Astrocyte of the cerebellum (primary cell): ENCODE results near the gene SMIM27.

ENCODE experiments used
- DNase-seq: peaks from one replicate; pipeline ENCODE4 v3.0.0-alpha.2; 2011; ENCODE audit warnings: low read depth
- H3K4me3 ChIP-seq: 2 replicates; pipeline ENCODE4 v1.5.1; 2011; ENCODE audit warnings: mild to moderate bottlenecking, low read depth, low read length, moderate library complexity
- in situ Hi-C: cut with HindIII; loops from 2 replicates; pipeline ENCODE4 v1.10.0; 2017; ENCODE audit warnings: low sequenced_read_pairs
- TF ChIP-seq, protein P1 (sequence below): IDR thresholded peaks from 2 replicates; pipeline ENCODE4 v1.5.1; 2012; ENCODE audit warnings: low read length, low read depth, moderate library complexity, mild to moderate bottlenecking; ENCODE audit errors: missing control alignments

Gene SMIM27, protein sequence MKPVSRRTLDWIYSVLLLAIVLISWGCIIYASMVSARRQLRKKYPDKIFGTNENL

GRCh38 chr9:32552172-32552872, at the start of gene SMIM27, which contains the start of gene TOPORS:
Gene SMIM27 (plus strand): TSS chr9:32552327. CDS start chr9:32552435, 108 bp downstream.
Gene TOPORS (minus strand): TSS chr9:32552586. CDS start chr9:32552436, 150 bp downstream.
- TF ChIP-seq, protein P1, sequence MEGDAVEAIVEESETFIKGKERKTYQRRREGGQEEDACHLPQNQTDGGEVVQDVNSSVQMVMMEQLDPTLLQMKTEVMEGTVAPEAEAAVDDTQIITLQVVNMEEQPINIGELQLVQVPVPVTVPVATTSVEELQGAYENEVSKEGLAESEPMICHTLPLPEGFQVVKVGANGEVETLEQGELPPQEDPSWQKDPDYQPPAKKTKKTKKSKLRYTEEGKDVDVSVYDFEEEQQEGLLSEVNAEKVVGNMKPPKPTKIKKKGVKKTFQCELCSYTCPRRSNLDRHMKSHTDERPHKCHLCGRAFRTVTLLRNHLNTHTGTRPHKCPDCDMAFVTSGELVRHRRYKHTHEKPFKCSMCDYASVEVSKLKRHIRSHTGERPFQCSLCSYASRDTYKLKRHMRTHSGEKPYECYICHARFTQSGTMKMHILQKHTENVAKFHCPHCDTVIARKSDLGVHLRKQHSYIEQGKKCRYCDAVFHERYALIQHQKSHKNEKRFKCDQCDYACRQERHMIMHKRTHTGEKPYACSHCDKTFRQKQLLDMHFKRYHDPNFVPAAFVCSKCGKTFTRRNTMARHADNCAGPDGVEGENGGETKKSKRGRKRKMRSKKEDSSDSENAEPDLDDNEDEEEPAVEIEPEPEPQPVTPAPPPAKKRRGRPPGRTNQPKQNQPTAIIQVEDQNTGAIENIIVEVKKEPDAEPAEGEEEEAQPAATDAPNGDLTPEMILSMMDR, result no peak
- in situ Hi-C loops, result loop anchor here (25.0 kb wide), 1 partner anchor 165 kb away; the partner anchor contains the start of gene ACO1
- DNase-seq, result peak; percentile 67

DNA sequence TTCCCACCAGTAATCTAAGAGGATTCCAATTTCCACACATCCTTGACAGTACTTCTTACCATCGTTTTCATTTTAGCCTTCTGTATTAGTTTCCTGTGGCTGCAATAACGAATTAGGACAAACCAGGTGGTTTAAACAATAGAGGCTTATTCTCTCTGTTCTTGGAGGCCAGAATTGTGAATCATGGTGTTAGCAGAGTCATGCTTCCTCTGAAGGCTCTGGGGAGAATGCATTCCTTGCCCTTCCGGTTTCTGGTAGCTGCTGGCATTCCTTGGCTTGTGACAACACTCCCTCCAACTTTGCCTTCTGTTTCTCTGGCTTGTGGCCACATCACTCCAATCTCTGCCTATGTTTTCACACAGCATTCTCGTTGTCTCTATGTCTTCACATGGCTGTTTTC, 49.7 kb upstream of the SMIM27 start:
- H3K4me3 ChIP-seq, result no peak overlapping the region
- TF ChIP-seq, protein P1, result no peak
- in situ Hi-C loops, result no loop called here
- DNase-seq, result peak; percentile 42

More at GRCh38 chr9:32552172-32552872, at the start of gene SMIM27, which contains the start of gene TOPORS:
- peak within 1 kb of the TSS; percentile 73 for H3K4me3 ChIP-seq

DNA sequence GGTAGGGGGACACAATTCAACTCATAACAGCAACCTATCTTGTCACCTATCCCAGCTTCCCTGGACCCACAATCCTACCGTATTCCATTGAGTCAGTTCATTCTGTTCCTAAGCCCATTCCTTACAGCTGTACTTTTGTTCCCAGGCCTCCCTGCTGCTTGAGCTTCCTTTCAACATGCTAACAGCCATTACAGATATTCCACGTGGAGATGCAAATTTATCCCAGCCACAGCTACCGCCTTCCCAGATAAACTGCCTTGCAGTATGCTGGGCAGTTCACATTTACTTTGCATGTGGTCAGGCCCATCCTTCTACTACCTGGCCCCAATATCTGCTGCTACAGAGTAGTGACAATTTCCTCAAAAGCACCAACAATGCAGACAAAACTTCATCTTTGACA, 49.1 kb upstream of the SMIM27 start:
- no peak overlapping the region for H3K4me3 ChIP-seq
- TF ChIP-seq, protein P1, result no peak
- DNase-seq, result no peak
- in situ Hi-C loops, result no loop called here

GRCh38 chr9:32508728-32509127, 43.4 kb upstream of the SMIM27 start:
- TF ChIP-seq, protein P1, result no peak
- no peak overlapping the region for H3K4me3 ChIP-seq
- in situ Hi-C loops, result no loop called here
- no peak for DNase-seq

GRCh38 chr9:32516241-32516640, 35.9 kb upstream of the SMIM27 start:
- DNase-seq, result no peak
- TF ChIP-seq, protein P1, result no peak
- H3K4me3 ChIP-seq, result no peak overlapping the region
- in situ Hi-C loops, result no loop called here

DNA sequence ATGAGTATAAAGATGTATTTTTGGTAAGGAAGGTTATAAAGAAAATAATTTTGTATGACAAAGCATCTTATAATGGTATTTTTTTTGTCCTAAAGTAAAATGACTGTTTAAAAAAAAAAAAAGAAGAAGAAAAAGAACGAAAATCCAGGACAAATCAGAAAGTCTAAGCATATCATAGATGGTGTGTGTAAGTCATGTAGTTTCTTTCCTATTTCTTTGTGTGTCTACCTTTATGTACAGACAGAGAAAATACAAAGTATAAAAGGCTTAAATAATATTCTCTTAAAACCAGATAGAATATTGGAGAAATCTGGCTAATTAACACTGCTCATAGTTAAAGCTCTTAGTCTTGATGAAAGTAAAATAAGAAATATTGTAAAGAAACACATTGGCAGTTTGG, 33.9 kb upstream of the SMIM27 start:
- TF ChIP-seq, protein P1, result no peak
- no peak for DNase-seq
- in situ Hi-C loops, result no loop called here
- no peak overlapping the region for H3K4me3 ChIP-seq
